Subcutaneous adipose tissue (tissue), 4 donors: ENCODE measurements around the gene PEX6. TPM values are rescaled to one million over a fixed set of nuclear protein-coding genes. Genes with fewer than 3 reads are reported as not detected.

Experiments
- CTCF ChIP-seq: fragments of 450-650 bp; IDR thresholded peaks from one replicate; pipeline ENCODE4 v1.5.1; 2016; ENCODE audit warnings: low read depth, mild to moderate bottlenecking, control low read depth, antibody characterized with exemption, moderate library complexity
- total RNA-seq, 4 donors: library from RNA; depleted of rRNA; stranded (reverse); fragments of >200 nt; gene quantifications; one replicate each; pipeline ENCODE4 v1.1.0, GENCODE V29; 2016

The PEX6 gene
- total RNA-seq, 4 donors from 2014 or later = 6.0 to 30.9 (median 14.0) TPM

- TF ChIP-seq CTCF = no peak
Measured at GRCh38 chr6:43019152-43019551, 40.2 kb upstream of the PEX6 start.

- TF ChIP-seq CTCF = no peak
Measured at GRCh38 chr6:43016943-43017334, 38.0 kb upstream of the PEX6 start.

- TF ChIP-seq CTCF = no peak
Measured at GRCh38 chr6:43016176-43016942, 37.4 kb upstream of the PEX6 start.

- TF ChIP-seq CTCF = no peak
Measured at GRCh38 chr6:43014434-43014909, 35.5 kb upstream of the PEX6 start.

- no peak for TF ChIP-seq CTCF
Measured at GRCh38 chr6:43013843-43014433, 35.0 kb upstream of the PEX6 start, which contains the start of the genes KLHDC3 and MEA1. Gene KLHDC3, plus strand, starts transcription at chr6:43014249. Its CDS starts 2,944 bp downstream, at chr6:43017193. Gene MEA1, minus strand, starts transcription at chr6:43013946. Its CDS starts 133 bp downstream, at chr6:43013813.

GRCh38 chr6:43013097-43013842 is 34.3 kb upstream of the PEX6 start:
- no peak for TF ChIP-seq CTCF

GRCh38 chr6:43012364-43012763 is 33.4 kb upstream of the PEX6 start:
- TF ChIP-seq CTCF = no peak
